ENCODE results near the gene SYT9. TPM values are rescaled to one million over a fixed set of nuclear protein-coding genes. Genes with fewer than 3 reads are reported as not detected.

SYT9 gene
- total and polyA plus RNA-seq, 9 of the 15 experiments (the other 6 are each of a cell fraction or from before 2014, with no cell fraction given): 0.01 TPM; not detected in 8

DNA sequence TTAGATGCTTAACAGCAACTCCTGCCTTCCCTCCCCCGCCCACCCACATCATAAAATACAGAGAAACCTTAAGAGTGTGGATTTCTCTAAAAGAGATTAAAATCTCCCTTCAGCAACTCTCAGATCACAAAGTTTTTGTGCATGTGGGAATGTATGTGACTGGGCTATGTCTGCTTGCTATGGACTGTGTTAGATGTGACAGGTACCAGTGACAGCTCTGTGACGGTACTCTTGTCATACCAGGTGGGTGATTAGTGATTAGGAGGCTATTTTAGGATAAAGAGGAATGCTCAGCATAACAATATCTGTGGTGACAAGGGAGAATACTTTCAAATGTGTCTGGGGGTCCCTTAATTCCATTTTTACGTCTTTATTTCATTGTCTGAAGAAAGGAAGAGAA lies 60.2 kb downstream of the SYT9 start (continued):
- TF ChIP-seq, protein P1, sequence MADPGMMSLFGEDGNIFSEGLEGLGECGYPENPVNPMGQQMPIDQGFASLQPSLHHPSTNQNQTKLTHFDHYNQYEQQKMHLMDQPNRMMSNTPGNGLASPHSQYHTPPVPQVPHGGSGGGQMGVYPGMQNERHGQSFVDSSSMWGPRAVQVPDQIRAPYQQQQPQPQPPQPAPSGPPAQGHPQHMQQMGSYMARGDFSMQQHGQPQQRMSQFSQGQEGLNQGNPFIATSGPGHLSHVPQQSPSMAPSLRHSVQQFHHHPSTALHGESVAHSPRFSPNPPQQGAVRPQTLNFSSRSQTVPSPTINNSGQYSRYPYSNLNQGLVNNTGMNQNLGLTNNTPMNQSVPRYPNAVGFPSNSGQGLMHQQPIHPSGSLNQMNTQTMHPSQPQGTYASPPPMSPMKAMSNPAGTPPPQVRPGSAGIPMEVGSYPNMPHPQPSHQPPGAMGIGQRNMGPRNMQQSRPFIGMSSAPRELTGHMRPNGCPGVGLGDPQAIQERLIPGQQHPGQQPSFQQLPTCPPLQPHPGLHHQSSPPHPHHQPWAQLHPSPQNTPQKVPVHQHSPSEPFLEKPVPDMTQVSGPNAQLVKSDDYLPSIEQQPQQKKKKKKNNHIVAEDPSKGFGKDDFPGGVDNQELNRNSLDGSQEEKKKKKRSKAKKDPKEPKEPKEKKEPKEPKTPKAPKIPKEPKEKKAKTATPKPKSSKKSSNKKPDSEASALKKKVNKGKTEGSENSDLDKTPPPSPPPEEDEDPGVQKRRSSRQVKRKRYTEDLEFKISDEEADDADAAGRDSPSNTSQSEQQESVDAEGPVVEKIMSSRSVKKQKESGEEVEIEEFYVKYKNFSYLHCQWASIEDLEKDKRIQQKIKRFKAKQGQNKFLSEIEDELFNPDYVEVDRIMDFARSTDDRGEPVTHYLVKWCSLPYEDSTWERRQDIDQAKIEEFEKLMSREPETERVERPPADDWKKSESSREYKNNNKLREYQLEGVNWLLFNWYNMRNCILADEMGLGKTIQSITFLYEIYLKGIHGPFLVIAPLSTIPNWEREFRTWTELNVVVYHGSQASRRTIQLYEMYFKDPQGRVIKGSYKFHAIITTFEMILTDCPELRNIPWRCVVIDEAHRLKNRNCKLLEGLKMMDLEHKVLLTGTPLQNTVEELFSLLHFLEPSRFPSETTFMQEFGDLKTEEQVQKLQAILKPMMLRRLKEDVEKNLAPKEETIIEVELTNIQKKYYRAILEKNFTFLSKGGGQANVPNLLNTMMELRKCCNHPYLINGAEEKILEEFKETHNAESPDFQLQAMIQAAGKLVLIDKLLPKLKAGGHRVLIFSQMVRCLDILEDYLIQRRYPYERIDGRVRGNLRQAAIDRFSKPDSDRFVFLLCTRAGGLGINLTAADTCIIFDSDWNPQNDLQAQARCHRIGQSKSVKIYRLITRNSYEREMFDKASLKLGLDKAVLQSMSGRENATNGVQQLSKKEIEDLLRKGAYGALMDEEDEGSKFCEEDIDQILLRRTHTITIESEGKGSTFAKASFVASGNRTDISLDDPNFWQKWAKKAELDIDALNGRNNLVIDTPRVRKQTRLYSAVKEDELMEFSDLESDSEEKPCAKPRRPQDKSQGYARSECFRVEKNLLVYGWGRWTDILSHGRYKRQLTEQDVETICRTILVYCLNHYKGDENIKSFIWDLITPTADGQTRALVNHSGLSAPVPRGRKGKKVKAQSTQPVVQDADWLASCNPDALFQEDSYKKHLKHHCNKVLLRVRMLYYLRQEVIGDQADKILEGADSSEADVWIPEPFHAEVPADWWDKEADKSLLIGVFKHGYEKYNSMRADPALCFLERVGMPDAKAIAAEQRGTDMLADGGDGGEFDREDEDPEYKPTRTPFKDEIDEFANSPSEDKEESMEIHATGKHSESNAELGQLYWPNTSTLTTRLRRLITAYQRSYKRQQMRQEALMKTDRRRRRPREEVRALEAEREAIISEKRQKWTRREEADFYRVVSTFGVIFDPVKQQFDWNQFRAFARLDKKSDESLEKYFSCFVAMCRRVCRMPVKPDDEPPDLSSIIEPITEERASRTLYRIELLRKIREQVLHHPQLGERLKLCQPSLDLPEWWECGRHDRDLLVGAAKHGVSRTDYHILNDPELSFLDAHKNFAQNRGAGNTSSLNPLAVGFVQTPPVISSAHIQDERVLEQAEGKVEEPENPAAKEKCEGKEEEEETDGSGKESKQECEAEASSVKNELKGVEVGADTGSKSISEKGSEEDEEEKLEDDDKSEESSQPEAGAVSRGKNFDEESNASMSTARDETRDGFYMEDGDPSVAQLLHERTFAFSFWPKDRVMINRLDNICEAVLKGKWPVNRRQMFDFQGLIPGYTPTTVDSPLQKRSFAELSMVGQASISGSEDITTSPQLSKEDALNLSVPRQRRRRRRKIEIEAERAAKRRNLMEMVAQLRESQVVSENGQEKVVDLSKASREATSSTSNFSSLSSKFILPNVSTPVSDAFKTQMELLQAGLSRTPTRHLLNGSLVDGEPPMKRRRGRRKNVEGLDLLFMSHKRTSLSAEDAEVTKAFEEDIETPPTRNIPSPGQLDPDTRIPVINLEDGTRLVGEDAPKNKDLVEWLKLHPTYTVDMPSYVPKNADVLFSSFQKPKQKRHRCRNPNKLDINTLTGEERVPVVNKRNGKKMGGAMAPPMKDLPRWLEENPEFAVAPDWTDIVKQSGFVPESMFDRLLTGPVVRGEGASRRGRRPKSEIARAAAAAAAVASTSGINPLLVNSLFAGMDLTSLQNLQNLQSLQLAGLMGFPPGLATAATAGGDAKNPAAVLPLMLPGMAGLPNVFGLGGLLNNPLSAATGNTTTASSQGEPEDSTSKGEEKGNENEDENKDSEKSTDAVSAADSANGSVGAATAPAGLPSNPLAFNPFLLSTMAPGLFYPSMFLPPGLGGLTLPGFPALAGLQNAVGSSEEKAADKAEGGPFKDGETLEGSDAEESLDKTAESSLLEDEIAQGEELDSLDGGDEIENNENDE (IDR thresholded peaks at IDR 0.05; ENCODE audit: low read depth, low read length): no peak
- no peak for TF ChIP-seq TSC22D4 (tag; IDR thresholded peaks at IDR 0.05)
